B cell (primary cell): Measurements from ENCODE around the gene BICDL2. TPM values are rescaled to one million over a fixed set of nuclear protein-coding genes. Genes with fewer than 3 reads are reported as not detected.
A peak's percentile ranks its signal among the peaks of the same experiment; 100 is the strongest.

Source experiments
- ATAC-seq: fragments of 200-7000 bp; cut with Tn5 transposase; one replicate; pipeline ENCODE4 v1.10.0; 2021; ENCODE audit warnings: low read depth, mild to moderate bottlenecking, moderate number of reproducible peaks, moderate library complexity
- CTCF ChIA-PET: fragments of 350-600 bp; sonication (Branson Sonifier 250); formaldehyde crosslinking; loops from one replicate; lab custom pipeline; 2021; ENCODE audit warnings: antibody characterized with exemption, inconsistent platforms; lab: Charles Lee
- POLR2A ChIA-PET: fragments of 350-600 bp; sonication (Branson Sonifier 250); formaldehyde crosslinking; loops from one replicate; lab custom pipeline; 2021; ENCODE audit warnings: antibody characterized with exemption; lab: Charles Lee
- DNase-seq: peaks from one replicate; pipeline ENCODE4 v3.0.0; 2013
- H2AFZ ChIP-seq: 2 replicates; pipeline ENCODE4 v1.6.1; 2012; ENCODE audit warnings: mild to moderate bottlenecking, low read depth, low read length; ENCODE audit not compliant: insufficient read depth, poor library complexity, severe bottlenecking
- H3K27ac ChIP-seq, 2 donors: 1 replicate in 1 of 2; 2 replicates in 1 of 2; pipeline ENCODE4 v1.5.1; 2012 to 2013; ENCODE audit warnings: low read length in 2 of 2, mild to moderate bottlenecking in 2 of 2, moderate library complexity in 1 of 2
- H3K27me3 ChIP-seq, 4 experiments: fragments of 200-600 bp in 1 of 4; sonication (generic) in 1 of 4; replicated peaks in 1 of 4; 1 replicate in 2 of 4; 2 replicates in 2 of 4; pipeline versions ENCODE4 v1.6.1 to v1.7.0; 2013 to 2016; ENCODE audit warnings: low read length in 3 of 4, mild to moderate bottlenecking in 2 of 4, mixed read lengths in 1 of 4, moderate library complexity in 1 of 4; ENCODE audit not compliant: insufficient read depth in 4 of 4, control insufficient read depth in 3 of 4; ENCODE audit errors: control extremely low read depth in 1 of 4
- H3K36me3 ChIP-seq, 2 experiments: replicated peaks in 1 of 2; 1 replicate in 1 of 2; 2 replicates in 1 of 2; pipeline versions ENCODE4 v1.6.1 to v1.7.1; 2013; ENCODE audit warnings: low read length in 1 of 2; ENCODE audit not compliant: insufficient read depth in 2 of 2, control insufficient read depth in 1 of 2; ENCODE audit errors: control extremely low read depth in 1 of 2, extremely low read depth in 1 of 2
- H3K4me1 ChIP-seq, 2 donors: fragments of 200-600 bp in 1 of 2; sonication (generic) in 1 of 2; 1 replicate in 1 of 2; 2 replicates in 1 of 2; pipeline versions ENCODE4 v1.5.1 to v1.6.1; 2013 to 2017; ENCODE audit warnings: low read length in 2 of 2; ENCODE audit not compliant: control insufficient read depth in 2 of 2, insufficient read depth in 2 of 2
- H3K4me2 ChIP-seq: replicated peaks from 2 replicates; pipeline ENCODE3; 2012; ENCODE audit warnings: mild to moderate bottlenecking, low read depth, low read length; ENCODE audit not compliant: poor library complexity, severe bottlenecking
- H3K4me3 ChIP-seq, 5 experiments: fragments of 200-600 bp in 1 of 5; sonication (generic) in 1 of 5; 1 replicate in 3 of 5; 2 replicates in 2 of 5; pipeline versions ENCODE4 v1.5.1 to v1.7.0; 2011 to 2016; ENCODE audit warnings: low read length in 4 of 5, mild to moderate bottlenecking in 4 of 5, low read depth in 2 of 5, control low read depth in 1 of 5, moderate library complexity in 1 of 5; ENCODE audit not compliant: insufficient read depth in 1 of 5; ENCODE audit errors: control extremely low read depth in 1 of 5, extremely low read depth in 1 of 5
- H3K79me2 ChIP-seq: fragments of 200-600 bp; sonication (generic); one replicate; pipeline ENCODE4 v1.6.0; 2016; ENCODE audit warnings: low read length; ENCODE audit not compliant: control insufficient read depth, insufficient read depth
- H3K9ac ChIP-seq: fragments of 200-600 bp; sonication (generic); 2 replicates; pipeline ENCODE4 v1.6.1; 2017; ENCODE audit warnings: mild to moderate bottlenecking, low read length, moderate library complexity
- H3K9me3 ChIP-seq, 3 donors: one replicate each; pipeline versions ENCODE4 v1.6.1 to v1.7.1; 2013; ENCODE audit warnings: low read length in 2 of 3; ENCODE audit not compliant: control insufficient read depth in 2 of 3, insufficient read depth in 1 of 3; ENCODE audit errors: control extremely low read depth in 1 of 3
- H4K20me1 ChIP-seq: 2 replicates; pipeline ENCODE4 v1.6.0; 2012; ENCODE audit warnings: mild to moderate bottlenecking, low read length; ENCODE audit not compliant: insufficient read depth, control insufficient read depth, poor library complexity, severe bottlenecking
- H3K27ac Mint-ChIP-seq: one replicate; pipeline ENCODE4 v1.8.0; 2021; ENCODE audit warnings: mixed read lengths
- H3K27me3 Mint-ChIP-seq: one replicate; pipeline ENCODE4 v1.8.0; 2021; ENCODE audit warnings: mixed read lengths
- H3K4me1 Mint-ChIP-seq: one replicate; pipeline ENCODE4 v1.8.0; 2021; ENCODE audit warnings: mixed read lengths
- H3K4me3 Mint-ChIP-seq: one replicate; pipeline ENCODE4 v1.8.0; 2021; ENCODE audit warnings: mixed read lengths
- H3K9me3 Mint-ChIP-seq: one replicate; pipeline ENCODE4 v1.8.0; 2022; ENCODE audit warnings: mixed read lengths; ENCODE audit not compliant: insufficient read depth
- EZH2 ChIP-seq: IDR thresholded peaks from 2 replicates; pipeline ENCODE4 v1.6.1; 2012; ENCODE audit warnings: borderline replicate concordance, low read depth, mild to moderate bottlenecking, moderate library complexity, low read length; ENCODE audit not compliant: insufficient read depth, poor library complexity, severe bottlenecking
- WGBS: methylation state at CpG from one replicate; pipeline ENCODE4 v1.1.5; 2013; ENCODE audit warnings: missing lambda C conversion rate; ENCODE audit not compliant: insufficient coverage; 5-methylcytosine and 5-hydroxymethylcytosine counted together
- intact Hi-C: fragments of 100-400 bp; cut with micrococcal nuclease; formaldehyde crosslinking; loops from one replicate; pipeline ENCODE4 v1.10.0; 2022
- polyA plus RNA-seq: library from polyadenylated mRNA; depleted of rRNA; stranded (reverse); fragments of >200 nt; gene quantifications from 2 replicates; pipeline ENCODE4 v1.2.3, GENCODE V29; 2012
- total RNA-seq, 2 donors: library from RNA; stranded (reverse); fragments of 120-200 nt in 1 of 2; gene quantifications; 1 replicate in 1 of 2; 2 replicates in 1 of 2; pipeline versions ENCODE4 v1.2.3 to v1.2.4, GENCODE V29; 2013 to 2022
- TF ChIP-seq, protein P1 (sequence below): fragments of 200-600 bp; IDR thresholded peaks from one replicate; pipeline ENCODE4 v1.8.0; 2022; ENCODE audit warnings: antibody characterized with exemption, mild to moderate bottlenecking

BICDL2 gene
- total and polyA plus RNA-seq, 2 donors (not counting 1 experiment from before 2014, with no cell fraction given), result 0.20 TPM; not detected in 1

DNA sequence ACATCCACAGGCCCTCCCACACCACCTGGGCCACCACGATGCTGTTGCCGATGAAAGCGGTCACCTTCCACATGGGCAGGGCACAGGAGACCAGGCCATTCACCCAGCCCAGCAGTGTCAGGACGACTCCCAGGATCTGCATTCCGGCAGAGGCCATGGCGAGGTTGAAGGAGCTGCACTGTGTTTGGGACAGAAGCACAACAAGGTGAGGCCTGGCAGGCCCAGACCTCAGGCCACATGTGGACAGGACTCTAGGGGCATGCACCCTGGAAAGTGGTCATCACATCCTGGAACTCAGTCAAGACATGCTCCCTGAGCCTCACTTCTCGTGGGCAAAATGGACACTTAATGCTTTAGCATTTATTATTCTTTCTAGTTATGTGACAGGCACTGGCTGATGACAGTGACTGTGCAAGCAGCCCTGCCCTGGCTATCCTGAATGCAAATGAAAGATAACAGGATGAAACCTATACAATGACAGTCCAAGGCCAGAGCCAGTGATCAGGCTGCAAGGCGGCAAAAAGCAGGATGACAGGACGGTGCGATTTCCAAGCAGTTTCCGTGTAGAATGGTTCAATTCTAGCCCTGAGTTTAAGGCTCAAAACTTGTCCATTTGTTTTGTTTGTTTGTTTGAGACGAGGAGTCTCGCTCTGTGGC, 20.8 kb downstream of the BICDL2 start:
- CTCF ChIA-PET, result interaction anchor here (1.4 kb wide), 1 partner anchor 12 kb away, joined by 4 read pairs; no protein-coding TSS in a partner anchor
- TF ChIP-seq, protein P1, sequence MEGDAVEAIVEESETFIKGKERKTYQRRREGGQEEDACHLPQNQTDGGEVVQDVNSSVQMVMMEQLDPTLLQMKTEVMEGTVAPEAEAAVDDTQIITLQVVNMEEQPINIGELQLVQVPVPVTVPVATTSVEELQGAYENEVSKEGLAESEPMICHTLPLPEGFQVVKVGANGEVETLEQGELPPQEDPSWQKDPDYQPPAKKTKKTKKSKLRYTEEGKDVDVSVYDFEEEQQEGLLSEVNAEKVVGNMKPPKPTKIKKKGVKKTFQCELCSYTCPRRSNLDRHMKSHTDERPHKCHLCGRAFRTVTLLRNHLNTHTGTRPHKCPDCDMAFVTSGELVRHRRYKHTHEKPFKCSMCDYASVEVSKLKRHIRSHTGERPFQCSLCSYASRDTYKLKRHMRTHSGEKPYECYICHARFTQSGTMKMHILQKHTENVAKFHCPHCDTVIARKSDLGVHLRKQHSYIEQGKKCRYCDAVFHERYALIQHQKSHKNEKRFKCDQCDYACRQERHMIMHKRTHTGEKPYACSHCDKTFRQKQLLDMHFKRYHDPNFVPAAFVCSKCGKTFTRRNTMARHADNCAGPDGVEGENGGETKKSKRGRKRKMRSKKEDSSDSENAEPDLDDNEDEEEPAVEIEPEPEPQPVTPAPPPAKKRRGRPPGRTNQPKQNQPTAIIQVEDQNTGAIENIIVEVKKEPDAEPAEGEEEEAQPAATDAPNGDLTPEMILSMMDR, result no peak
- Mint-ChIP-seq H3K27ac (no peak overlapping the region), H3K27me3 (peaks cover 22% of the 10 kb centered on the region), H3K4me3 (peak overlapping the region; percentile 39), H3K4me1 (peaks cover 12% of the 10 kb centered on the region), H3K9me3 (no peaks in the 10 kb centered on the region)
- Histone ChIP-seq H3K79me2 (no peaks in the 10 kb centered on the region), H2AFZ (no peak overlapping the region), H4K20me1 (no peaks in the 10 kb centered on the region), H3K4me2 (no peak overlapping the region), H3K4me3 (no peak overlapping the region), H3K9ac (no peak overlapping the region), H3K36me3 (no peaks in the 10 kb centered on the region), H3K4me1 (peaks cover 13 to 22% of the 10 kb centered on the region in 2 donors), H3K27me3 (peaks cover 0 to 29% (median 14%) of the 10 kb centered on the region in 4 experiments), H3K27ac (no peak overlapping the region), H3K9me3 (peaks cover 0 to 4% (median 0%) of the 10 kb centered on the region in 3 donors)
- DNase-seq, result no peak
- POLR2A ChIA-PET, result no interaction called here
- ATAC-seq, result no peak
- intact Hi-C loops, result no loop called here
- WGBS, result 91% methylated on average over 10 of the region's 13 CpGs

DNA sequence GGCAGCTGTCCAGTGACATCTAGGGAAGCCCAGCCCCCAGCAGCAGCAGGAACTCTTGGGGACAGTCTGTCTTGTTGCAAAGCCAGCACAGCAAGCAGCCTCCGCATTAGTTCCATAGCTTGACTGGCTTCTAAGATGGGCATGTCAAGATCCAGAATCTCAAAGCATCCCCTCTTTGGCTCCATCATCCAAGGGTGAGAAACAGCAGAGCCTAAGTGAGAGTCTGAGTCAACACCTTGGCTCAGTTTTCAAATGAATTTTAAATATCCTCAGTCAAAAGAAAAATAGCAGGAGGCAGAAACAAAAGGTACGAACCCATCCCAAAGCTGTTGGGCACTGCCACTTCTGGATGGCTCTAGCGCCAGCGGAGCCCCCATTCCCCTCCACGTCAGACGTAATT, 21.8 kb downstream of the BICDL2 start:
- H3K27ac Mint-ChIP-seq, result no peak overlapping the region
- Histone ChIP-seq H3K4me2 (no peak overlapping the region), H2AFZ (no peak overlapping the region), H4K20me1 (no peaks in the 10 kb centered on the region), H3K9me3 (peaks cover 0 to 4% (median 0%) of the 10 kb centered on the region in 3 donors), H3K79me2 (no peaks in the 10 kb centered on the region), H3K27me3 (peaks cover 0 to 32% (median 14%) of the 10 kb centered on the region in 4 experiments), H3K27ac (no peak overlapping the region), H3K9ac (no peak overlapping the region), H3K4me1 (peaks cover 6 to 13% of the 10 kb centered on the region in 2 donors), H3K4me3 (no peak overlapping the region), H3K36me3 (no peaks in the 10 kb centered on the region)
- ATAC-seq (no peak), DNase-seq (no peak)
- ChIA-PET POLR2A (no interaction called here), CTCF (interaction anchor here (0.7 to 1.4 kb wide), 2 partner anchors 13 to 20 kb away, joined by 3 to 4 read pairs; no protein-coding TSS in a partner anchor)
- peaks cover 7% of the 10 kb centered on the region for H3K4me1 Mint-ChIP-seq
- no peak overlapping the region for H3K4me3 Mint-ChIP-seq
- intact Hi-C loops, result no loop called here
- H3K9me3 Mint-ChIP-seq, result no peaks in the 10 kb centered on the region
- WGBS, result 85% methylated on average over 3 of the region's 6 CpGs
- no peak for TF ChIP-seq EZH2
- TF ChIP-seq, protein P1, result no peak
- peaks cover 22% of the 10 kb centered on the region for H3K27me3 Mint-ChIP-seq
